Stimulated activated CD8-positive, alpha-beta memory T cell treated with anti-CD3 and anti-CD28 coated beads, Interleukin-4, amount 100 ng/mL, for 4 hours (primary cell): ENCODE measurements around the gene LIPE.
"Not testable (repeated sequence)": the region's sequence is repeated elsewhere in the genome, so short reads cannot be mapped to it uniquely, and the experiment has no call there.

Source experiments
- DNase-seq, 2 donors: peaks; one replicate each; pipeline ENCODE4 v3.0.0-alpha.2; 2020; ENCODE audit warnings: low read depth in 2 of 2, low spot score in 1 of 2

Gene LIPE

DNA sequence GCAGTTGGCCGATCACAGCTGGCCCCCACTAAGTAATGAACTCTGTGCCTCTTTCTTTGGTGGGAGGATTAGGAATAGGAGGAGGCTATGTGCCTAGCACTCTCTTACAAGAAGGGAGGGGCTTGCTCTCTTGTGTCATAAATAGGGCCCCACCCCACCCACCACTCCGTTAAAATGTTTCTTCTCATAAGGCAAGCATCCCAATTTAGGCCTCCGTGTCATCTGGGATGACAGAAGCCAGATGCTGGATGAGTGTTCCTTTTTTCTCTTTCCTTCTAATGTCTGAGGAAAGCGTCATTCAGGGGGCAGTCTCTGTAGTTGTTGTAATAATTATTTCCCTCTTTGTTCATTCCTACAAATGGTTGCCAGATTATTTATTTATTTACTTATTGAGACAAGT is at the start of gene LIPE:
TSS of gene LIPE (minus strand) at position 76 of the 400 bp plus-strand sequence. CDS start 239 bp downstream, outside the sequence.
- DNase-seq, result no peak

DNA sequence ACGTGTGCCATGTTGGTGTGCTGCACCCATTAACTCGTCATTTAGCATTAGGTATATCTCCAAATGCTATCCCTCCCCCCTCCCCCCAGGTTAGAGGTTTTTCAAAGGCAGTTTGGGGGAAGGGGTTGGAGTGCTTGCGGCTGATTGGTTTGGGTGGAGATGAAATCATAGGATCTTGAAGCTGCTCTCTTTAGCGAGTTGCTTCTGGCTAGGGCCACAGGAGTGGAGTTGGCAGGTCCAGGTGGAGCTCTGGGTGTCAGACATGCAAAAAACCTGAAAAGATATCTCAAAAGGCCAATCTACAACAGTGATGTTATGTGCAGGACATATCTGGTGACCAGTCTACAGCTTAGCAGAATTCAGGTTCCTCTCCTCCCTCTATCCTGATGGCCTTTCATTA is 48.2 kb upstream of the LIPE start:
- DNase-seq, result no peak

- no peak for DNase-seq
Observed at GRCh38 chr19:42474743-42475142, 47.6 kb upstream of the LIPE start.

DNA sequence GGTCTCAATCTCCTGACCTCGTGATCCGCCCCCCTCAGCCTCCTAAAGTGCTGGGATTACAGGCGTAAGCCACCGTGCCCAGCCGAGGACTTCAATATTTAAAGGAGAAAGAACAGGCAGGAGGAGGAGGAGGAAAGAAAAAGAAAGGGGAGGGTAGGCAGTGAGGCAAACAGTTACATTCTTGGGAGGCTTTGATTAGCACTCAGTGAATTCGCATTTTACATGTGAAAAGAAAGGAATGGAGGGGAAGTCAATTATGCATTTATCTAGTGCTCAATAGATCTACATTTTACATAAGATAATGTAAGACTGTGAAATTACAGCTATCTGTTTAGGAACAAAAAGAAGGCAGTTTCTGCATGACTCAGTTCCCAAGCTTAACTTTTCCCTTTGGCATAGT is 46.5 kb upstream of the LIPE start:
- no peak for DNase-seq

DNA sequence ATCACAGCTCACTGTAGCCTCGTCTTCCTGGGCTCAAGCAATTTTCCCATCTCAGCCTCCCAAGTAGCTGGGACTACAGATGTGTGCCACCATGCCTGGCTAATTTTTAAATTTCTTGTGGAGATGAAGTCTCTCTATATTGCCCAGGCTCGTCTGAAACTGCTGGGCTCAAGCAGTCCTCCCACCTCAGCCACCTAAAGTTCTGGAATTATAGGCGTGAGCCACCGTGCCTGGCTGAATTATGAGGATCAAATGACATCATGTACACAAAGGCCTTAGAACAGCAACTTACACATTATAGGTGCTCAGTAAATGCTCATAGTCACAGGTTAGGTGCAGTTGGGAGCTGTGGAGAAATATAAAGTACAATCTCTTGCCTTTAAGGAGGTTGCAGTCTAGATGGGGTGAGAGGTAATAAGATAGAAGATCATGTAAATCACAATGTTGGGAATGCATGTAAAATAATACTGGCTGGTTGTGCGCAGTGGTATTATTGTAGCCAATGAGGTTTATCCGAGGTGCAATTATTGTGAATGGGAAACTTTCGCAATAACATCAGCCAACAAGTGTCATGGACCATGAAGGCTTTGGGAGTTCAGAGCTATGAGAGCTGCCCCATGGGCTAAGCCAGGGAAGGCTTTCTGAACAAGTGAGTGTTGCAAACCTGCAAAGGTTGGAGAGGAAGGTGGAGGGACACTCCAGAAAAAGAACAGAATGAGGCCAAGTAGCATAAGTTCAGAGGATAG is 45.4 kb upstream of the LIPE start:
- no peak for DNase-seq

DNA sequence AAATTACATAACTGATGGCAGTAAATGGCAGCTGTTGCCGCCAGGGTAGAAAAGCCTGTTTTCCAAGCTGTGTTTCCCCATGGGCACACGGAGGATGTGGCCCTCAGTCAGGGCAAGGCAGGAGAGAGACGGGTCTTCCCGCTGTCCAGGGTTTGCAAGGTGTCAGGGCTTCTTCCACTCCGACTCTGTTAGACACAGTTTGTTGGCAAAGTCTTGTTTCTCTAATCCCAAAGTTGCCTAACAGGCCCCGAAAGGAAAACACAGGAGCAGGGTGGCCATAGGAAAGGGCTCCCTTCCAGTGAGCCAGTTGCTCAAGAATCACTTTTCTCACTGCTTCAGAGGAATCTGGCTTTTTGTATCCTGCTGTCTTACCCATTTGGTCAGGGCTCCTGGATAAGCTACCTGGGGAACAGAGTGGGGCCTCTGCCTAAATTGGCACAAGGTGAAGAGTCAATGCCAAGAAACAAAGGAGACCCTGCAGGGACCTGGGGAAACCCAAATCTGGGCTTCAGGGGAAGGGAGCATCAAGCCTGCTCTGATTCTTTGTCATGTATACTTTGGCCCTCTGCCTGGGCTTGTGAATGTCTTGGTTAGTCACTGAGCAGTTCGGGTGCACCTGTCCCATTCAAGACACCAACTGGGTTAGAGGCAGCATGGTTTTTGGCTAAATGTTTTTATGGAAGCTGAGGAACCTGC is 44.5 kb upstream of the LIPE start:
- no peak for DNase-seq

GRCh38 chr19:42469311-42470235 is 42.4 kb upstream of the LIPE start:
- DNase-seq, result no peak

DNA sequence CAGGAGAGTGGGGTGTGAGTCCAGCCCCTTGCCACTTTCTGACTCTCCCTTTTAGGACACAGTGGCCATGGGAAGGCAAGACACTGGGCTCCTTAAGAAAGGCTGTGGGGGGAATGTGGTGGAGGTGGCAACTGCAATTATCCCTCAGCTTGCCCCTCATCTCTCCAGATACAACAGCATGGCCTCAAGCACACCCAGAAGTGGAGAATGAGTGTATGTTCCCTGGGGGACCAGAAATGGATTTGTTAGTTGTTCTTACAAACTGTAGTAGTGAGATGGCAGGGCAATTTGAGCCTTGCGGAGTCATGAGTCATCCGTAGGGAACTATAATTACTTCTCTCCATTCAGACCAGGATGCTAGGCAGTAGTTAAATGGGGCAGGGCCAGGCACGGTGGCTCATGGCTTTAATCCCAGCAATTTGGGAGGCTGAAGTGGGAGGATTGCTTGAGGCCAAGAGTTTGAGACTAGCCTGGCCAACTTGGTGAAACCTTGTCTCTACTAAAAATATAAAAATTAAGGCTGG is 41.1 kb upstream of the LIPE start:
- no peak for DNase-seq

GRCh38 chr19:42467183-42467760 is 40.1 kb upstream of the LIPE start:
- no peak for DNase-seq

- DNase-seq, result no peak
Observed at GRCh38 chr19:42466521-42467182, 39.5 kb upstream of the LIPE start.

DNA sequence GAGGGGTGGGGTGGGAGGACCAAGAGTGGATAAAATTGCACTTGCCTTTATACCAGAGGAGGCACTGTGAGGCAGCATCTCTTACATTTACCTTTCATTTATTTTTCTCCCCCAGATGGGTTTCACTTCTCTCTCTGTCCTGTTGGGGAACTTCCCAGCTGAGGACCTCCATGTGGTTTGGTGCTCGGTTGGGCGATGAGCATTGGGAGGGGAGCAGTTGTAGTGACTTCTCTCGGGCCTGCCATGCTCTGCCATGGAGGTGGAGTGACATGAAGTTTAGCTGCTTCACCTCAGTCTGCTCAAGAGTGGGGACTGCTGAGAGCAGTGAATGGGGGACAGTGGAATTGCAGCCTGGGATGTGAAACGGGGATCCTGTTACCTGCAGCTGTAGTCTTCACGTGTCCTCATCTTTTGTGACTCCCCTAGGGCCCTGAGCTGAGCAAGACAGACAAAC is 38.7 kb upstream of the LIPE start:
- no peak for DNase-seq

DNA sequence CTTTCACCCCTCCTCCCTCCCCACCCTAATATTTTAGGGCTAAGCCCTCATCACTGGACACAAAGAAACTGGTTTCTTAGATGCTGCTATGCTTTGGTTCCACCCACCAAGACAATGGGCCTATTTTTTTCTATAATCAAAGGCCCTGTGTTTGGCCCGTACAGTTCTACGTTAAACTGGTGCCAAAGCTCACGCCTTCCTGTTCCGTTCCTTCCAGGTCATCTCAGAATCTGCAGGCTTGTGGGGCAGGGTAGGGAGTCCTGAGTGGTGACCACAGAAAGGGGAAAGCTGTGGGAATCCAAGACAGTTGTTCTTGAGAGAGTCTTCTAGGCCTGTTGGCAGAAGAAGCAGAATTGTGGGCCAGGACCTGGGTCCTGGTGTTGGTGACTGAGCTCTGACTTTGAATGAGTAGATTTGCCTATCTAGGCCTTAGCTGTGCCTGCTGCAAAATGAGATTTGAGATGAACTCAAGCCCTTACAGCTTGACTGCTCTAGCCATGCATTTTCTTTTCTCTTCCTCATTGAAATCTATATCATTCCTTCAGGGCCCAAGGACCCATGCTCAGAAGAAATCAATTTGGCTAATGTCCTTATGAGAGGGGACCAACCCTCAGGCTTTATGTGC is 34.6 kb upstream of the LIPE start:
- DNase-seq, result no peak

DNA sequence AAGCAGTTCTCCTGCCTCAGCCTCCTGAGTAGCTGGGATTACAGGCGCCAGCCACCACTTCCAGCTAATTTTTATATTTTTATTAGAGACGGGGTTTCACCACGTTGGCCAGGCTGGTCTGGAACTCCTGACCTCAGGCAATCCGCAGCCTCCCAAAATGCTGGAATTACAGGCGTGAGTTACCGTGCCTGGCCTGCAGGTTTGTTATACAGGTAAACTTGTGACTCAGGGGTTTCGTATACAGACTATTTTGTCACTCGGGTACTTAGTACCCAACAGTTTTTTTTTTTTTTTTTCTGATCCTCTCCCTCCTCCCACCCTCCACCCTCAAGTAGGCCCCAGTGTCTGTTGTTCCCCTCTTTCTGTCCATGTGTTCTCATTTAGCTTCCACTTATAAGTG is 34.0 kb upstream of the LIPE start:
- not testable (repeated sequence) for DNase-seq

- no peak for DNase-seq
Observed at GRCh38 chr19:42459926-42460325, 32.7 kb upstream of the LIPE start.

DNA sequence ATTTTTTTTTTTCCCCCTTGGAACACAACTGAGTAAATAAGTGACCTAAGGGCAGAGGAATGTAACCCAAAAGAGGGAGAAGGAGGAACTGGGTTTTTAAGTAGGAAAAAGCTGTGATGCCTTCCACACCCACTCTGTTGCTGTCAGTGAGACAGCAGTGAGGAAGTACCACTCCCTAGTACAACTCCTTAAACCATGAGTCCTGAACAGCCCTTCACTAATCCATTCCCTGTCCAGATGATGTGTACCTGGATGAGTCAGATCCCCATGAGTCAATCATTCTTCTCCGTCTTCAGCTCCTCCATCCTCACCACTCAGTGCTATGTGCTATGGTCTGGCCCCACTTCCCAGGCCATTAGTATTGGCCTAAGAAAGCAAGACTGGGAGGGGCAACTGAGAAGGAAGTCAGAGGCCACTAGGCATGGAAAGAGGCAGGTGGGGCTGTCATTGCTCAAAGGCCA is 28.5 kb upstream of the LIPE start:
- no peak for DNase-seq

DNA sequence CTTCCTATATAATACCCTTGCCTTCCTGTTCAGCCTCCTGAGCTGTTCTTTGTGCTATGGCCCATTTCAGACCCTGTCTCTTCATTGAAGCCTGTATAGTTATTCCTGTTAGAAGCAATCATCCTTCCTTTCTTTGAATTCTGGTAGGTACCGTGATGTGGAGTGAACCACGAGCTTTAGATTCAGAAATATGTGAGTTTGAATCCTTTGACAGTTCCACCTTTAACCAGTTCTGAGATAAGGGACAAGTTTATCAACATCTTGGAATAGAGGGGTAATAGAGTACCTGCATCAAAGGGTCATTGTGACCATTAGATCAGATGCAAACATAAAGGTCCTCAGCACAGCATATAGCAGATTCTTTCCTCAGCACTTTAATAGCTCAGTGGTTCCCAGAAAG is 27.9 kb upstream of the LIPE start:
- DNase-seq, result no peak

DNA sequence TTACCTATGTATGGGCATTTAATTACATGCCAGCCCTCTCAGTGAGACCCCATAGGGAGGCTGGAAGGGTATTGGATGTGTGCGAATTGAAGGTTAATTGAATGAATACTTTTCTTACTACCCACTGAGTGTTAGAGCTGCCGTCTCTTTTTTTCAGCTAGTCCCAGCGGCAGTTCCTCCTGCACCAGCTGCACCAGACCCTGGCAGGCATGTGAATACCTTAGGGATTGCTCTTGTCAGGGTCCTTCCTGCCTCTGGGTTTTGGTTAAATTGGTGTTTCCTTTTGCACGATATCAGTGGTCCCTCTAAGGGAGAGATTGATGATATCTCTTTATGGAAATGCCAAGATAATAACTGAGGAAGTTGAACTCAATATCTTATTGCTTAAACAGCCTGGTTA is 25.4 kb upstream of the LIPE start:
- DNase-seq, result no peak

DNA sequence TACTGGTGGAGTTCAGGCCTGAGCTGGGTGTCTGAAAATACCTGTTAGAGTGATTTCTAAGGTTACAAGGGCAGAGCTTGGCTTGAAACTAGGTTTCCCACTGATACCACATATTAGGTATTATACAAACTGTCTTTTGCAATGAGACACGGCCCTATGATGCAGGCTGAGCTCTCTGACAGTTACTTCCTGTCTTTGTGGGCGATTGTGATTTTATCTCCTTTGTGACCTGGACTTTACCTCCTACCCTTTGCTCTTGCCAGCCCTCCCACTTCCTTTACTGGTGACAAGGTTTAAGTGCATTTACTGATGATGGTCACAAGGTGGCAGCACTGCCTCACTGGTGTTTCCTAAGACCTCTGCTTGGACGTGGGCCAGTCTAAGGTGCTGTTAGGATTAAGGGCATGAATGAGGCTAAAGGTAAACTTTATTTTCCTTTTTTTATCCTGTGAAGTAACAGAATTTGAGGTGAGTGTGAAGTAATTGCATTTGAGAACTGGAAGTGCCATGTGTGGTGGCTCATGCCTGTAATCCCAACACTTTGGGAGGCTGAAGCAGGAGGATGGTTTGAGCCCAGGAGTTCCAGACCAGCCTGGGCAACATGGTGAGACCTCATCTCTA is 23.2 kb upstream of the LIPE start:
- DNase-seq, result peak; percentile 47 to 52

DNA sequence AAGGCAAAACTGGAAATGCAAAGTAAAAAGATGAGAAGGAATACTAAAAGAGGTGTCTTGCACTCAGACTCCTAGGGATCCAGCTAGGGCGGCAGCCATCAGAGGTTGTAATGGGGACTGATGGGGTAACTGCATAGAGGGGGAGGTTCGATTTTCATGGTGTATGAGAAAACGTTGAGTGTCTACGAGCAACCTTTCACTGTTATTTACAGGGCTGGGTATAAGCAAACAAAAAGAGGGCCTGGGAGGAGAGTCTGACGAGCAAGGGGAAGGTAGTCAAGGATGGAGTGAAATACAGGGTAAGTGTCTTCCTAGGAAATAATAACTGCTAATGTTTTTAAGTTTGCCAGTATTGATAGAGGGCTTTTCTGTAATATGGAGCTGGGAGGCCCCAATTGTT is 21.1 kb upstream of the LIPE start:
- not testable (repeated sequence) for DNase-seq
